ENCODE measurements around the gene NSD1. TPM values are rescaled to one million over a fixed set of nuclear protein-coding genes. Genes with fewer than 3 reads are reported as not detected.
"Not testable (repeated sequence)": the region's sequence is repeated elsewhere in the genome, so short reads cannot be mapped to it uniquely, and the experiment has no call there.

The NSD1 gene
- total RNA-seq, 2 experiments from 2014 or later, result 87.6 to 93.3 TPM

DNA sequence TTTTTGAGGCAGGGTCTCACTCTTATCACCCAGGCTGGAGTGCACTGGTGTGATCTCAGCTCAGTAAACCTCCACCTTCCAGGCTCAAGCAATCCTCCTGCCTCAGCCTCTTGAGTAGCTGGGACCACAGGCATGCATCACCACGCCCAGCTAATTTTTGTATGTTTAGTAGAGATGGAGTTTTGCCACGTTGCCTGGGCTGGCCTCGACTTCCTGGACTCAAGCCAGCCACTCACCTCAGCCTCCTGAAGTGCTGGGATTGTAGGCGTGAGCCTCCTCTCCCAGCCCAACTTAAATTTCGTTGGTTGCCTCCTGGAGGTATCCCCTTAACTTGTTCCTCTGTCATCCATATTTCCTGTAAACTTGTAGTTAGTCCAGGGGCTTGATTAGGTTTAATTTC is 122.7 kb downstream of the NSD1 start:
- Mint-ChIP-seq H3K9me3 (no peaks in the 10 kb centered on the region), H3K4me3 (no peak overlapping the region), H3K27ac (peak overlapping the region; percentile 24), H3K4me1 (ENCODE audit: low read depth) (peaks cover 5% of the 10 kb centered on the region), H3K27me3 (no peaks in the 10 kb centered on the region), H3K36me3 (ENCODE audit: low read depth) (peaks cover 96% of the 10 kb centered on the region)
- TF ChIP-seq, protein P1, sequence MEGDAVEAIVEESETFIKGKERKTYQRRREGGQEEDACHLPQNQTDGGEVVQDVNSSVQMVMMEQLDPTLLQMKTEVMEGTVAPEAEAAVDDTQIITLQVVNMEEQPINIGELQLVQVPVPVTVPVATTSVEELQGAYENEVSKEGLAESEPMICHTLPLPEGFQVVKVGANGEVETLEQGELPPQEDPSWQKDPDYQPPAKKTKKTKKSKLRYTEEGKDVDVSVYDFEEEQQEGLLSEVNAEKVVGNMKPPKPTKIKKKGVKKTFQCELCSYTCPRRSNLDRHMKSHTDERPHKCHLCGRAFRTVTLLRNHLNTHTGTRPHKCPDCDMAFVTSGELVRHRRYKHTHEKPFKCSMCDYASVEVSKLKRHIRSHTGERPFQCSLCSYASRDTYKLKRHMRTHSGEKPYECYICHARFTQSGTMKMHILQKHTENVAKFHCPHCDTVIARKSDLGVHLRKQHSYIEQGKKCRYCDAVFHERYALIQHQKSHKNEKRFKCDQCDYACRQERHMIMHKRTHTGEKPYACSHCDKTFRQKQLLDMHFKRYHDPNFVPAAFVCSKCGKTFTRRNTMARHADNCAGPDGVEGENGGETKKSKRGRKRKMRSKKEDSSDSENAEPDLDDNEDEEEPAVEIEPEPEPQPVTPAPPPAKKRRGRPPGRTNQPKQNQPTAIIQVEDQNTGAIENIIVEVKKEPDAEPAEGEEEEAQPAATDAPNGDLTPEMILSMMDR (IDR thresholded peaks at IDR 0.05), result no peak
- DNase-seq (no peak), ATAC-seq (ENCODE audit: poor library complexity) (no peak)
- Histone ChIP-seq H3K4me3 (ENCODE audit: low read length) (no peak overlapping the region), H3K36me3 (ENCODE audit: insufficient read depth, low read length) (peaks cover 90% of the 10 kb centered on the region), H3K9me3 (ENCODE audit: control insufficient read depth in 1 of 2, insufficient read depth in 1 of 2, low read length in 2 of 2) (no peaks in the 10 kb centered on the region), H3K4me1 (ENCODE audit: insufficient read depth, low read length) (no peaks in the 10 kb centered on the region), H3K27me3 (ENCODE audit: control insufficient read depth in 1 of 2, insufficient read depth in 2 of 2, low read length in 2 of 2) (no peaks in the 10 kb centered on the region), H3K27ac (ENCODE audit: low read depth in 1 of 2, low read length in 2 of 2) (no peak overlapping the region)
- ChIA-PET CTCF (no interaction called here), POLR2A (no interaction called here)
- intact Hi-C loops (cut with DNase I, micrococcal nuclease), result loop anchor here in 1 of 2 experiments (5.0 kb wide), 1 partner anchor 144 kb away; no protein-coding TSS in a partner anchor

DNA sequence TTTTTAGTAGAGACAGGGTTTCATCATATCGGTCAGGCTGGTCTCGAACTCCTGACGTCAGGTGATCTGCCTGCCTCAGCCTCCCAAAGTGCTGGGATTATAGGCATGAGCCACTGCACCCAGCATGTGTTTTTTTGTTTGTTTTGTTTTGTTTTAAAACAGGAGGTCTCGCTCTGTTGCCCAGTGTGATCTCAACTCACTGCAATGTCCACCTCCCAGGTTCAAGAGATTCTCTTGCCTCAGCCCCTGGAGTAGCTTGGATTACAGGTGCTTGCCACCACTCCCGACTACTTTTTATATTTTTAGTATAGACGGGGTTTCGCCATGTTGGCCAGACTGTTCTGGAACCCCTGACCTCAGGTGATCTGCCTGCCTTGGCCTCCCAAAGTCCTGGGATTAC is 125.1 kb downstream of the NSD1 start:
- H3K4me1 Mint-ChIP-seq (ENCODE audit: low read depth); H3K27ac ChIP-seq (ENCODE audit: low read depth in 1 of 2, low read length in 2 of 2); H3K4me3 ChIP-seq (ENCODE audit: low read length); CTCF ChIA-PET; H3K27me3 Mint-ChIP-seq; H3K27me3 ChIP-seq (ENCODE audit: control insufficient read depth in 1 of 2, insufficient read depth in 2 of 2, low read length in 2 of 2); H3K27ac Mint-ChIP-seq; ATAC-seq (ENCODE audit: poor library complexity); H3K9me3 ChIP-seq (ENCODE audit: control insufficient read depth in 1 of 2, insufficient read depth in 1 of 2, low read length in 2 of 2); H3K4me3 Mint-ChIP-seq; H3K9me3 Mint-ChIP-seq; H3K4me1 ChIP-seq (ENCODE audit: insufficient read depth, low read length); DNase-seq; POLR2A ChIA-PET: not testable (repeated sequence)
- peaks cover 96% of the 10 kb centered on the region for H3K36me3 Mint-ChIP-seq (ENCODE audit: low read depth)
- H3K36me3 ChIP-seq (ENCODE audit: insufficient read depth, low read length), result peaks cover 87% of the 10 kb centered on the region
- intact Hi-C loops (cut with DNase I, micrococcal nuclease), result loop anchor here in 1 of 2 experiments (5.0 kb wide), 1 partner anchor 146 kb away; no protein-coding TSS in a partner anchor

DNA sequence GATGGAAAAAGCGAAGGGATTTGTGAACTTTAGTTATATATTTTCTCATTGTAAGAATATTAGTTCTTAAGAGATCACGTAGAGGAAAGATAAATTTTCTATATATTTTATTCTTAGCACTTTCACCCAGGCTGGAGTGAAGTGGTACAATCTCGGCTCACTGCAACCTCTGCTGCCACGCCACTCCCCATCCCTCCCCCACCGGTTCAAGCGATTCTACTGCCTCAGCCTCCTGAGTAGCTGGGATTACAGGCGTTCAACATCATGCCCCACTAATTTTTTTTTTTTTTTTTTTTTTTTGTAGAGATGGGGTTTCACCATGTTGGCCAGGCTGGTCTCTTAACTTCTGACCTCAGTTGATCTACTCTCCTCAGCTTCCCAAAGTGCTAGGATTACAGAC is 127.4 kb downstream of the NSD1 start:
- no peaks in the 10 kb centered on the region for H3K27me3 ChIP-seq (ENCODE audit: control insufficient read depth in 1 of 2, insufficient read depth in 2 of 2, low read length in 2 of 2)
- DNase-seq (no peak), ATAC-seq (ENCODE audit: poor library complexity) (no peak)
- H3K27ac ChIP-seq (ENCODE audit: low read depth in 1 of 2, low read length in 2 of 2), result no peak overlapping the region
- H3K36me3 ChIP-seq (ENCODE audit: insufficient read depth, low read length), result peaks cover 85% of the 10 kb centered on the region
- H3K9me3 ChIP-seq (ENCODE audit: control insufficient read depth in 1 of 2, insufficient read depth in 1 of 2, low read length in 2 of 2), result no peaks in the 10 kb centered on the region
- peaks cover 93% of the 10 kb centered on the region for H3K36me3 Mint-ChIP-seq (ENCODE audit: low read depth)
- ChIA-PET CTCF (no interaction called here), POLR2A (no interaction called here)
- TF ChIP-seq, protein P1 (IDR thresholded peaks at IDR 0.05), result no peak
- peaks cover 1% of the 10 kb centered on the region for H3K4me1 Mint-ChIP-seq (ENCODE audit: low read depth)
- no peak overlapping the region for H3K27ac Mint-ChIP-seq
- intact Hi-C loops (cut with DNase I, micrococcal nuclease), result no loop called here
- no peak overlapping the region for H3K4me3 Mint-ChIP-seq
- no peaks in the 10 kb centered on the region for H3K27me3 Mint-ChIP-seq
- H3K9me3 Mint-ChIP-seq, result no peaks in the 10 kb centered on the region
- H3K4me3 ChIP-seq (ENCODE audit: low read length), result no peak overlapping the region
- no peaks in the 10 kb centered on the region for H3K4me1 ChIP-seq (ENCODE audit: insufficient read depth, low read length)

DNA sequence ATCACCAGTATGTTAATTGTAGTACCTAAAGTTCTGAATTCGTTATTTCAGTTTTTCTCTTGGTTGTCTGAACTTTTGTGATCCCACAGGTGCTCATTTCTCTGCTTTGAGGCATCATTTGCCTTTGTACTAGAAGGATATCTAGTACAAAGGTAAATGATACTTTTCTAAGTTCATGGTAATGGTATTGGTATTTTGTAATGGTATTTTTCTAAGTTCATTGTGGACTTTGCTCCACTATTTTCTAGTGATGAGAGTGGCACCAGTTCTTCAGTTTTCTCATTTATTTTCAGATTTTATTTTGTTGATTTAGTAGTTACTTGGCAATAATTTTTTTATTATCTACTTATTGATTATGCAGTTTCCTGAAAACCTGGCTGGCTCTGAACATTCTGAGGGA is 127.9 kb downstream of the NSD1 start:
- POLR2A ChIA-PET, result no interaction called here
- ATAC-seq (ENCODE audit: poor library complexity) (no peak), DNase-seq (no peak)
- Mint-ChIP-seq H3K4me3 (no peak overlapping the region), H3K4me1 (ENCODE audit: low read depth) (no peaks in the 10 kb centered on the region), H3K27ac (no peak overlapping the region), H3K36me3 (ENCODE audit: low read depth) (peaks cover 93% of the 10 kb centered on the region), H3K9me3 (no peaks in the 10 kb centered on the region), H3K27me3 (no peaks in the 10 kb centered on the region)
- intact Hi-C loops (cut with DNase I, micrococcal nuclease), result no loop called here
- Histone ChIP-seq H3K4me3 (ENCODE audit: low read length) (no peak overlapping the region), H3K4me1 (ENCODE audit: insufficient read depth, low read length) (no peaks in the 10 kb centered on the region), H3K27ac (ENCODE audit: low read depth in 1 of 2, low read length in 2 of 2) (no peak overlapping the region), H3K36me3 (ENCODE audit: insufficient read depth, low read length) (peaks cover 87% of the 10 kb centered on the region), H3K27me3 (ENCODE audit: control insufficient read depth in 1 of 2, insufficient read depth in 2 of 2, low read length in 2 of 2) (no peaks in the 10 kb centered on the region), H3K9me3 (ENCODE audit: control insufficient read depth in 1 of 2, insufficient read depth in 1 of 2, low read length in 2 of 2) (no peaks in the 10 kb centered on the region)
- TF ChIP-seq, protein P1 (IDR thresholded peaks at IDR 0.05), result no peak
- CTCF ChIA-PET, result no interaction called here

Measured in CD4-positive, alpha-beta T cell (primary cell).